ENCODE measurements around the gene BCL2L1.

DNA sequence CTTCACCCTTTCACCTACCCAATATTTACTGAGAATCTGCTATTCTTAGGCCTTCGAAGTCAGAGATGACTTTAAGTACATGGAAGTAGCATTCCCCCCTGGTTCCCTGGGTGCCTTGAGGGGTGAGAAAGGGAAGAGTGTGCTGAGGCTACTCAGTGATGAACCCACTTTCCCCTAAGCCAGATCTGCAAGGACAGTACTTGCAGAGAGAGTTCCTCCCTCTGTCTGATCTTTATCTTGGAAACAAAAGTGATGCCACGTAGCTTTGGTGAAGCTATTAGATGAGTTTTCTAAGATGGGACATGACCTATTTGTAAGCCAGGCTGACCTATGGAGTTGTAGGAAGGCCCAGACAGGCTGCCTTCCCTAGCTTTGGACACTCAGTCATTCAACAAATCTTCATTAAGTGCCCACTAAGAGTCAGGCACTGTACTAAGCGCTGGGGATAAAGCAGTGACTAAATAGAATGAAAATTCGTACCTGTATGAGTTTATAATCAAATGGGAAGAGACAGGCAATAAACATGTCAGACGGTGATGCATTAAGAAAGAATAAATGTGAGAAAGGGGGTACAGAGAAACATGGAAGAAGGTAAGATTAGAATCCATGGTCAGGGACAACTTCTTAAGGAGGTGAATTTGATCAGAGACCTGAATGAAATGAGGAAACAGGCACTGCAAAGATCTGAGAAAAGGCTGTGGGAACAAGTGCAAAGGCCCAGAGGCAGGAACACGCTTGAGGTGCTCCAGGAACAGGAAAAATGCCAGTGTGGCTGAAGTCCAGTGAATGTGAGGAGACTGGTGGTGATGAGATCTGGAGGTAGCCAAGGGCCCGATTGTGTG, 42.2 kb downstream of the BCL2L1 start:
- TF ChIP-seq POLR2A (IDR thresholded peaks at IDR 0.05; ENCODE audit: low read depth, low read length) (no peak), POLR2AphosphoS5 (IDR thresholded peaks at IDR 0.05; ENCODE audit: low read depth, low read length) (no peak)

All from GM12892 (cell line).